Fibroblast of skin of right quadriceps (primary cell): ENCODE data around the gene CCNY.

Experiments
- DNase-seq: peaks from one replicate; pipeline ENCODE4 v3.0.0-alpha.2; 2013

CCNY gene

GRCh38 chr10:35598379-35598778 lies 262.1 kb downstream of the CCNY start:
- DNase-seq = no peak

GRCh38 chr10:35600193-35600592 lies 263.9 kb downstream of the CCNY start:
- no peak for DNase-seq

DNA sequence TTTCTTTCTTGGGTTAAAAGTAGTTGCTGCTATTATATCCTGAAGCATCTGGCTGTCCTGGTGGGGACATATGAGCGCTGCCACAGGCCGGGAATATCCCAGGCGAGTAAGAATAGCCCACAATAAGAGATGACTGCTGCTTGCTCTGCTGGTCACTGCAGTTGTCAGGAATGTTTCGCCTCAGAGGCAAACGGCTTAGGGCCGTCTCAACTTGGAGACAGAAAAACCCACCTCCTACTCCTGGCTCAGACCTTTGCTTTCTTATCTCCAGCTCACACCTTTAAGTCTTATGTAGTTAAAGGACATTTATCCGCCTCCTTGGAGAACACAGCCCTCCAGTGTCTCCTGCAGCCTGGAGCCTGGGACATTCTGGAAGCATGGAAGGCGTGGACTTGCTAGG lies 268.9 kb downstream of the CCNY start, which contains the start of gene GJD4:
TSS of gene GJD4 (plus strand) at position 151 of the 400 bp plus-strand sequence. CDS start at position 378, 227 bp downstream.
- DNase-seq = no peak

DNA sequence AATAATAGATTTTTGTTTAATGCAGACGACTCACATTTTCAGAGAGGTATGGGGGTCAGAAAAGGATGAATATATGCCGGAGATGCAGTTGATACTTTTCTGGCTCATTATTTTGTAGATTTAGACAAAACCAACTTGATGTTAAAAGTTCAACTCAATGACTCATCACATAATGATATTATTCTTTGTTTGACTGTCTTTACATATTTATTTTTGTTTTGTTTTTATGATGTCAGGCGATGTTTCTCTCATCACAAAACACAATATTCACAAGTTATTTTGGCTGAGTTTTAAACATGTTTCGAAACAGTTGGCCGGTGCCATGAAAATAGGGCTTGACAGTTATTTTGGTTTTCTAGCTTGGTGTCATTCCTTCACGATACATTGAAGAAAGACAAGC lies 270.1 kb downstream of the CCNY start:
- DNase-seq = peak; percentile 3

- peak; percentile 13 for DNase-seq
These were observed 271.4 kb downstream of the CCNY start for GRCh38 chr10:35607475-35608327.

GRCh38 chr10:35608328-35608672 lies 272.0 kb downstream of the CCNY start:
- DNase-seq = no peak

- no peak for DNase-seq
These were observed 275.4 kb downstream of the CCNY start for GRCh38 chr10:35611750-35612149.

- no peak for DNase-seq
These were observed 276.2 kb downstream of the CCNY start for GRCh38 chr10:35612385-35613106.

DNA sequence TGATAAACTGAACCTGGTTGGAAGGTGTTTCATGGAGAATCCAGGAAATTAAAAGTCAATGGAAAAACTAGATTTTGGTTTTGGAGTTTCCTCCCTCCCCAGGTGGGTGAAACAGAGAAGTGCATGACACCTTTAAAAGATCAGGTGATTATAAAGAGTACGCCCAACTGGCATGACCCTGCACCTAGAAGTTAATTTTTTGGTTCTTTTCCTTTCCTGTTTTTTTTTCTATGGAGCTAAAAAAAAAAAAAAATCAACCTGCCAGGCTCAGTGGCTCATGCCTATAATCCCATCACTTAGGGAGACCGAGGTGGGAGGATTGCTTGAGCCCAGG lies 276.8 kb downstream of the CCNY start:
- no peak for DNase-seq

DNA sequence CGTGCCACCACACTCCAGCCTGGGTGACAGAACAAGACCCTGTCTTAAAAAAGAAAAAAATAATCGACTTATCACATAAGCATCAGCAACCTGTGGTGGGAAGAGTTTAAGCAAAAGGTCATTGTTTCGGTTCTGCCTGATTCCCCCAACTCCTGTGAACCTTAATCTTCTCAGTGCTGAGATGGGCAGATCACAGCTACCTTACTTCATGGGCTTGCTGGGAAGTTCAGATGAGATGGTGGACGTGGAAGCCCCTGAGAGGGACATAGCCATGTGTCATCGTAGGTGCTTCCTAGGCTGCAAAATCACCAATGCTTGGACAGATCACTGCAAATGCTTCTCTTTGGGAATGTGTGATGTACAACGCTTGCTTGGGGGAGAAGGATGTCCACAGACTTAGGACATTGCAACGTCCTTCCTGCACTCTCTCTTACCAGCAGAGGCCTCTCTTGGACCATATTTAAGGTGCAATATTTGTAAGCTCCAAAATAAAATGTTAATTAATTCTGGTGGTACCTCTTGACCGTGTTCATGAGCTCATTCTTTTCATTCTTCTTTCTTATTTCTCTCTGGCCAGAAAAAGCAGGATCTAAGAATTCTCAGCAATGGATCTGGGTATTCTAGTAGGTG lies 277.4 kb downstream of the CCNY start:
- peak; percentile 28 for DNase-seq

DNA sequence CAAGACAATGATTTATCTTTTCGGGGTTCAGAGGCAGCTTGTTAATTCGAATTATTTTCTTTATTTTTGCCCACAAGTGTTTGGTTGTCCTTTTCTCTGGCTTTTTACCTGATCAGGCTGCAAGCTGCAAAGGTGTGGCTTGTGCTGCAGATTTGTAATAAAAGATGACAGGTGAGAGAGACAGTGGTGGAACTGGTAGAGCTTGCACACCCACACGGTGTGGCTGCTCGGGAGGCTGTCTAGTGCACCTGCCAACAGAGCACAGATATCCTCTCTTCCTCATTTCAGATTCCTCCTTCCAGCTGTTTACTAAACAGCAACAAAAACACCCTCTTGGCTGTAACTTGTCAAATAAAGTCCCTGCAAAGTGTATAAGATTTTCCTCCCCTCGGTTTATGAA lies 278.0 kb downstream of the CCNY start:
- DNase-seq = no peak
